HL-60 (cell line): ENCODE data around the gene OSBPL3.

Experiments used
- DNase-seq, 2 experiments: peaks; one replicate each; pipeline ENCODE4 v3.0.0-alpha.2; 2010 to 2020; ENCODE audit warnings: low read depth in 1 of 2, low spot score in 1 of 2
- H3K27ac ChIP-seq: fragments of 250-450 bp; sonication (Bioruptor Pico); replicated peaks from 2 replicates; pipeline ENCODE4 v1.5.1; 2020; ENCODE audit warnings: mild to moderate bottlenecking, moderate library complexity
- H3K27me3 ChIP-seq: fragments of 250-450 bp; sonication (Bioruptor Pico); 2 replicates; pipeline ENCODE4 v1.5.1; 2021; ENCODE audit warnings: mild to moderate bottlenecking, moderate library complexity; ENCODE audit not compliant: insufficient read depth, poor library complexity, severe bottlenecking
- H3K4me3 ChIP-seq: replicated peaks from 2 replicates; pipeline ENCODE4 v1.5.1; 2011; ENCODE audit warnings: mild to moderate bottlenecking, control low read depth, low read length; ENCODE audit not compliant: insufficient read depth
- GABPA ChIP-seq: IDR thresholded peaks from 2 replicates; pipeline ENCODE4 v1.6.1; 2012; ENCODE audit warnings: low read depth
- POLR2AphosphoS5 ChIP-seq: IDR thresholded peaks from 2 replicates; pipeline ENCODE4 v1.6.1; 2012; ENCODE audit warnings: low read depth
- REST ChIP-seq: IDR thresholded peaks from 2 replicates; pipeline ENCODE4 v1.6.1; 2012; ENCODE audit warnings: low read depth; ENCODE audit not compliant: insufficient replicate concordance
- SPI1 ChIP-seq: IDR thresholded peaks from 2 replicates; pipeline ENCODE4 v1.6.1; 2012; ENCODE audit warnings: low read depth, mild to moderate bottlenecking, borderline replicate concordance
- TF ChIP-seq, protein P1 (sequence below): IDR thresholded peaks from one replicate; pipeline ENCODE4 v1.5.1; 2011; ENCODE audit warnings: low read length, control low read depth, inconsistent platforms; ENCODE audit not compliant: insufficient read depth

OSBPL3 gene

DNA sequence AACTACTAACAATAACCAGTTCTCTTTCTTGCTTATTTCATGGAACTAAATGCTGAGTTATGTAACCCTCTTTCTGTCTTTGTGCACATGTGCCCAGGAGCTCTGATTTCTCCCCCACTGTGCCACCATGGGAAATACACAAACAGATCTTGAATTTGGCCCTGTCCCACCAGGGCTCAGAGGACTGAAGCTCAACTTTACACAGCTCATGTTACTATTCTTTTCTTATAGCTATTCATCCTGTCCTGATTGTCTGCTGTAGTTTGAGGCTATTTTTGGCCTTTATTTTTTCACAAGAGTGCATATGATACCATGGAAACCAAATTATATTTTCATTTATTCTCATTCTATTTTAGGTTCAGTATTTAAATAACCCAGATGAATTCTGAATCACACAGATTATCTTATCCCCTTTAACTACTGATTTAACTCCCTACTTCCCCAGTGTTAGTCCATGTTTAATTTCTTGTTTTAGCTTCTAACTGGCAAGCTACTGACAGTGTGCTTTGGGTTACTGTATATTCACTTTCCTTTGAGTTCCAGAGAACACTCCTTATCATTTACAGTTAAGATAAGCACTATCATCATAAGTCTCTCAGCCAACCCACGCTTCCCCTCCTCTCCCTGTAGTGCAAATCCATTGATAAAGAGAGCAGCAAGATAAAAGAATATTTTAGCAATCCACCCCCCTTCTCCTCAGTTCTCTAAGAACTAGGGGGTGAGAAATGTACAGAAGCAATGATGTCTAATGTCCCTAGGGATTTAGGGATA lies 150.9 kb downstream of the OSBPL3 start:
- H3K27me3 ChIP-seq: no peaks in the 10 kb centered on the region
- DNase-seq: no peak
- no peak for TF ChIP-seq GABPA
- no peak for TF ChIP-seq REST
- TF ChIP-seq SPI1: no peak
- TF ChIP-seq, protein P1, sequence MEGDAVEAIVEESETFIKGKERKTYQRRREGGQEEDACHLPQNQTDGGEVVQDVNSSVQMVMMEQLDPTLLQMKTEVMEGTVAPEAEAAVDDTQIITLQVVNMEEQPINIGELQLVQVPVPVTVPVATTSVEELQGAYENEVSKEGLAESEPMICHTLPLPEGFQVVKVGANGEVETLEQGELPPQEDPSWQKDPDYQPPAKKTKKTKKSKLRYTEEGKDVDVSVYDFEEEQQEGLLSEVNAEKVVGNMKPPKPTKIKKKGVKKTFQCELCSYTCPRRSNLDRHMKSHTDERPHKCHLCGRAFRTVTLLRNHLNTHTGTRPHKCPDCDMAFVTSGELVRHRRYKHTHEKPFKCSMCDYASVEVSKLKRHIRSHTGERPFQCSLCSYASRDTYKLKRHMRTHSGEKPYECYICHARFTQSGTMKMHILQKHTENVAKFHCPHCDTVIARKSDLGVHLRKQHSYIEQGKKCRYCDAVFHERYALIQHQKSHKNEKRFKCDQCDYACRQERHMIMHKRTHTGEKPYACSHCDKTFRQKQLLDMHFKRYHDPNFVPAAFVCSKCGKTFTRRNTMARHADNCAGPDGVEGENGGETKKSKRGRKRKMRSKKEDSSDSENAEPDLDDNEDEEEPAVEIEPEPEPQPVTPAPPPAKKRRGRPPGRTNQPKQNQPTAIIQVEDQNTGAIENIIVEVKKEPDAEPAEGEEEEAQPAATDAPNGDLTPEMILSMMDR: no peak
- no peak for TF ChIP-seq POLR2AphosphoS5
- no peak overlapping the region for H3K27ac ChIP-seq
- H3K4me3 ChIP-seq: no peak overlapping the region

DNA sequence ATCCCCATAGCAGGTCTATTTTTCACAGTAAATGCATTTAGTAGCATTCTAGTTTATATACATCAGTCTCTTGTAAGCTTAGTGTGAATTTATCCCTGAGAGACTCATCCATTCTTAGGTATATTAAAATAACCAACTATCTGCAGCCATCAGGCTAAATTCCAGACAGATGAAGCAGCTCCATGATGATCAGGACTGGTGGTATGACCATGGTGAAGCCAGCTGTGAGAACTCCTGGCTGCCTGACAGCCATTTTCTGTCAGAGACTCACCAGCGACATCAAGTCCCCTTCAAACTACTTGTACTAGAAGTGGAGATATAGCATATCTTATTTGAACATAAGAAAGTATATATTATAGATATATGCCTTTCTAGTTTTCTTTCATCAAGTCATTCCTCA lies 152.4 kb downstream of the OSBPL3 start:
- Histone ChIP-seq H3K27me3 (no peaks in the 10 kb centered on the region), H3K27ac (no peak overlapping the region), H3K4me3 (no peak overlapping the region)
- no peak for DNase-seq
- no peak for TF ChIP-seq GABPA
- TF ChIP-seq POLR2AphosphoS5: no peak
- no peak for TF ChIP-seq REST
- TF ChIP-seq, protein P1: no peak
- TF ChIP-seq SPI1: no peak

- H3K27ac ChIP-seq: no peak overlapping the region
- no peaks in the 10 kb centered on the region for H3K27me3 ChIP-seq
- TF ChIP-seq GABPA: no peak
- H3K4me3 ChIP-seq: no peak overlapping the region
- no peak for DNase-seq
Observed at GRCh38 chr7:24827027-24827426, 153.0 kb downstream of the OSBPL3 start.

DNA sequence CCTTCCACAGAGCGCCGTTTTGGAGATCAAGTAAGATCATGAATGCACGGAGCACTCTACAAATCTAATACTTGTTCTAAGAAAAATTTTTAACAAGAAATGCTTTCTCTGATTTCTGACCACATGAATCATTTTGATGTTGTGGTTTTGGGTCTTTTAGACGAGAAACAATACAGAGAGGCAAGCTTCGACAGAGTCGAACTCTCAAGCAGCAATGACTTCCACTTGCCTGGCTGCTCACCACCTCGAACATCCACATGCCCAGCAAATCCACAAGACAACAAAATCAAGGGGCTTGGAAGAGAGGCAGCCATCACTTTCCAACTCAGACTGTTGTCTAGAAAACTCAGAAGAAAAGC lies 153.3 kb downstream of the OSBPL3 start:
- no peak for DNase-seq
- TF ChIP-seq SPI1 (no peak), REST (no peak), POLR2AphosphoS5 (no peak), GABPA (no peak)
- TF ChIP-seq, protein P1: no peak
- H3K27ac ChIP-seq: no peak overlapping the region
- H3K4me3 ChIP-seq: no peak overlapping the region
- no peaks in the 10 kb centered on the region for H3K27me3 ChIP-seq
